ENCODE data around the gene HYKK.
A peak's percentile ranks its signal among the peaks of the same experiment; 100 is the strongest.
"Not testable (repeated sequence)": the region's sequence is repeated elsewhere in the genome, so short reads cannot be mapped to it uniquely, and the experiment has no call there.

HYKK gene

DNA sequence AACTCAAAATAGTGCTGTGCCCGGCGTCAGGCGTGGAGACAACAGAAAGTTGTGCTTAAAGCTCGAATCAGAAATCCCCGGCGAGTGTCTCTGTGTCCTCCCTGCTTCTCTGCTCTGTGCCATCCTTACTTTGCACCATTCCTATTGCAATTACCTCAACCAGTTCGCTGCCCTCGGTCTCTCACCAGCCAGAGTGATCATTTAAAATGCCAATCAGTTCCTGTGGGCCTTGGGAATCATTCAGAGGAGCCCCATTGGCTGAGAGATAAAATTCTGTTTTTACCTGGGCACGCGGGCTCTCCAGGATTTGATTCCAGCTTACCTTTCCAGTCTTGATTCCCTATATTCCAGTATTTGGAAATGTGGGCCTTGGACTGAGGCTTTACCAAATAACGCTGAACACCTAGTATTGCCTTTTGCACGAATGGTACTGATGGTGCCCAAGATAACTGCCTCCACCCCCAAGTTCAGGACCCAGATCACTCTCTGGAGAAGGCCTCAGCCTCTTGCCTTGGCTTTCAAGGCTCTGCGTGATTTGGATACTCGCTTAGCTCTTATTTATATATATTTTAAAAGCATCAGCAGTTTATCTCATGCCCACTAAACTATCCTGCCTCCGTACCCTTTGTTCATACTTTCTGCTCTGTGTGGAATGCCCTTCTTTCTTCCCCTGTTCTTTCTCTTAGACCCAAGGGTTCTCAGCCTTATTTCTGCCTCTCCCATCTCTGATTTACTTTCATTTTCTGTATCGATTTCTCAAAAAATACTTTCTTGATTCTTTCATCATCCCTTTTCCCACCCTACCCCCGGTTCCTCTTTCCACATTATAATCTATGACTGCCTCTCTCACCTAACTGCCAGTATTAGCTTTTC is 33.7 kb downstream of the HYKK start:
- DNase-seq = no peak

DNA sequence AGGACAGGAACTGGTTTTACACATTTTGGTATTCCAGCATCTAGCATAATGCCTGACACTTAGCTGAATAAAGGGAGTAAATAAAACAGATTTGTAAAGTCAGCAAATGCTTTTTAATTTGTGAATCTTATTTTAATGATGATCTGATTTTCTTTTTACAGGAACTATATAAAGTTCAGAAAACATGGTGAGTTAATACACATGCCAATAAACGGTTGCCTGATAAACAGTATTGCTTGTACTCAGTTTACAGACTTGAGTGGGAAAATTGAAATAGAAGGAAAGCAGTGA is 34.3 kb downstream of the HYKK start:
- no peak for DNase-seq

DNA sequence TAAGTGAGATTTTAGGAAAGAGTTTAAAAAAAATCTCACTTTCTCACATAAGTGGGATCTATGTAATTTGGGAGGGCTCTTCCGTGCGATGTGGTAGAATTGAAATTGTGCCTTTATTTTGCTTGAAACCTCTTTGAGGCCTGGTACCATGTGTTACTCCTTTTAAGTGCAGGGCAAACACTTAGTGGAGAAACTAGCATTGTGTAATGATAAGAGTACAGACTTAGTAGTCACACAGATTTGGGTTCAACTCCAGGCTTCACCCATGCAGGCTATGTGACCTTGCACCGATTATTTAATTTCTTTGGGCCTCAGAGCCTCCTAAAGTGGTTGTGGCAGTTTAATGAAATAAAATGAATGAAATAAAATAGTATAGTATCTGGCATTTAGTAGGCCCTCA is 35.3 kb downstream of the HYKK start:
- no peak for DNase-seq

DNA sequence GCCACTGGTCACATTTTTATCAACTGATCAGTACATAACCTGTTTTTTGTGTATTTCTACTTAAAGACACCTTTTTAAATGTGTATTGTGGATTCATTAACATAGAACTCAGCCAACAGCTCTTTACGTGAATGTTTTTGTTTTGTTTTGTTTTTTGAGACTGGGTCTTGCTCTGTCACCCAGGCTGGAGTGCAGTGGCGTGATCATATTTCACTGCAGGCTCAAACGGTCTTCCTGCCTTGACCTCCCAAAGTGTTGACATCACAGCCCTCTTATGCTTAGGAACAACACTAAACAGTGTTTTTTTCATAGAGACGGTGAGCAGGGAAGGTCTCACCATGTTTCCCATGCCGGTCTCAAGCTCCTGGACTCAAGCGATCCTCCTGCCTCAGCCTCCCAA is 42.8 kb downstream of the HYKK start:
- no peak for DNase-seq

DNA sequence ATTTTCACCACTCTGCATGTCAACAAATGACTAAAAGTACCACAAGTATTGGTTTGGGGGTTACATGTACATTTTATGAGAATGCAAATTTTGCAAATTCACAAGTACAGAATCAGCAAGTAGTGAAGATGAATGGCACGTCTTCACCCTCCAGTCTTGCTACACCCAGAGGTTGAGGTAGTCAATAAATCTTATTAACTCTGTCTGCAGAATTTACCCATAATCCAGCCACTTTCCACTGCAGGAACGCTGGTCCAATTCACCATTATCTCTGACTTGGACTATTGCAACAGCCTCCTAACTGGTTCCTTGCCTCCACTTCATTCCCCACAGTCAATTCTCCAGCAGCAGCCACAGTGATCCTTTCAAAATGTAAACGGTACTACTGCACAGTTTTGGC is 43.4 kb downstream of the HYKK start:
- DNase-seq = no peak

DNA sequence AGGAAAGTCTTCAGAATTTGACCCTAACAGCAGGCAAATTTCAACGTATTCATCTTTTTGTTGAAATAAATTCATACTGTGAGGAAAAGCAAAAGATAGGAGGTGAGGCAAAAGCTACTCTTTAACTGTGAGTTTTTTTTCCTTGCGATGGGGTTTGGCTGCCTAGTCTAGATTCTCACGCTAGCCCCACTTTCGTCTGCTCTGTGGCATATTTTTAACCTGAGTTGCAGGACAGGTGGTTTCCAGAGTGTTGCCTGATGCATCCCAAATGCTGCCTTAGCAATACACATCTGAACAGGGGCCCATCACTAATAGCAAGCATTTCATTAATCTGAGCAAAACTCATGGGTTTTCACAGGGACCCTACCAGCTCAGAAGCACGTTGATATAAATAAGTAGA is 44.5 kb downstream of the HYKK start:
- DNase-seq = no peak

DNA sequence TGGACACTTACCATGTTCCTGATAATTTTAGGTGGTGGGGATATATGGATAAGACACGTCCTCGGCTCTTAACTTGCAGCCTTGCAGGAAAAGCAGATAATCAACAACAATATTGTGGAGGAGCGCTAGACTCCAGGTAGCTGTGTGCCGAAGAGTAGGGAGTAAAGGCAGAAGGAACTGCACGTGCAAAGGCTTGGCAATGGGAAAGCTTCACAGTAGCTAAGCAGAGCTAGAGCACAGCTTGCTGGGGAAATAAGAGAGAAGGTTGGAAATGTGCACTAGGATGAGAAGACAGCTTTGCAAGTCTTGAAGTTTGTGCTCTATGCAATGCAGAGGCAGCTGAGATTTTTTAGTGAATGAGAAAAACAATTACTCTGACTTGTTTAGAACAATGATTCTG is 45.2 kb downstream of the HYKK start:
- no peak for DNase-seq

DNA sequence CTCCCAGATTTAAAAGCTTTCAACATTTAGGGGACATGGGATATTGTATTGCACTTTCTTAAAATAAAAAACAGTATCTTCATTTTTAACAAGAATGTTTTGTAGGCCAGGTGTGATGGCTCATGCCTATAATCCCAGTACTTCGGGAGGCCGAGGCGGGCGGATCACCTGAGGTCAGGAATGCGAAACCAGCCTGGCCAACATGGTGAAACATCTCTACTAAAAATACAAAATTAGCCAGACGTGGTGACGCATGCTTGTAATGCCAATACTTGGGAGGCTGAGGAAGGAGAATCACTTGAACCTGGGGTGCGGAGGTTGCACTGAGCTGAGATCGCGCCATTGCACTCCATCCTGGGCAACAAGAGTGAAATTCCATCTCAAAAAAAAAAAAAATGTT is 52.8 kb downstream of the HYKK start:
- not testable (repeated sequence) for DNase-seq

DNA sequence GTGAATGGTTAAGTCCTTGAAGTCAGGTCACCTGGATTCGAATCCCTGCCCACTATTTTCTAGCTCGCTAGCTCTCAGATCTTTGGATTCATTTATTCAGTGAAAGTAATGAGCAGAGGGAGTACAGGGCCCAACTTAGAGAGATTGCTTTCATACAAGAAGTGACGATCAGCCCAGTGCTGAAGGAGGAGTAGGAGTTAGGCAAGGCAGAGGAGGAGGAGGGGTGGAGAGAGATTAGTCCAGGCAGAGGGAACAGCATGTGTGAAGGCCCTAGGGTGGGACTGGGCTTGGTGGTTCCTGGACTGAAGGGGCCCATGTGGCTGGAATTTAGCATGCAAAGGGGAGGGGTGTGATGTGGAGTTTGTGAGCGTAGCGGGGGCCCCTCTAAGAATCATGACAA is 54.1 kb downstream of the HYKK start:
- DNase-seq = no peak

DNA sequence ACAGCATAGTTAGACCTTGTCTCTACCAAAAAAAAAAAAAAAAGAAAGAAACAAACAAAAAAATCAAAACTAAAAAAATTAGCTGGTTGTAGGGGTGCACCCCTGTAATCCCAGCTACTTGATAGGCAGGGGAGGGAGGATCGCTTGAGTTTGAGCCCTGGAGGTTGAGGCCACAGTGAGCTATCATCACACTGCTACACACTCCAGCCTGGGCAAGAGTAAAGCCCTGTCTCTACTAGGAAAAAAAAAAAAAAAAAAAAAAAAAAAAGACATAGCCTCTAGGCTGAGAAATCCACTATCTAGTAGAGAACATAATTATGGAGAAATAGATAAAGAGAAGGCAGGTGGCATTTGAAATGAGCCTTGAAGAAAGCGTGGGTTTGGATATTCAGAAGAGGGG is 55.7 kb downstream of the HYKK start:
- DNase-seq = no peak

DNA sequence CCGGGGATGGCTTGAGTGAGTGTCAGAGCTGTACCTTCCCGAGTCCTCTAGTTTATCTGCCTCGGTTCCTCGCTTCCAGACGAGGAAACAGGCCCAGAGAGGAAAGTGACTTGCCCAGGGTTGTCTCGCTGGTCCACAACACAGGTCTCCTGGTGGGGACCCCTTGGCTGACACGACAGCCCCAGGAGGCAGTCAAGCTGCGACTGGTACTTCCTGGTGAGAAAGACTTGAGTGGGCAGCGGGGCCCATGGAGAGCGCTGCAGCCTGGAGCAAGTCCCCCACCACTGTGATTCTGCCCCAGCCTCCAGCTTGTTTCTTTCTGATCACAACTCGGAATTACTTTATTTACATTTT is 57.3 kb downstream of the HYKK start:
- DNase-seq = no peak

DNA sequence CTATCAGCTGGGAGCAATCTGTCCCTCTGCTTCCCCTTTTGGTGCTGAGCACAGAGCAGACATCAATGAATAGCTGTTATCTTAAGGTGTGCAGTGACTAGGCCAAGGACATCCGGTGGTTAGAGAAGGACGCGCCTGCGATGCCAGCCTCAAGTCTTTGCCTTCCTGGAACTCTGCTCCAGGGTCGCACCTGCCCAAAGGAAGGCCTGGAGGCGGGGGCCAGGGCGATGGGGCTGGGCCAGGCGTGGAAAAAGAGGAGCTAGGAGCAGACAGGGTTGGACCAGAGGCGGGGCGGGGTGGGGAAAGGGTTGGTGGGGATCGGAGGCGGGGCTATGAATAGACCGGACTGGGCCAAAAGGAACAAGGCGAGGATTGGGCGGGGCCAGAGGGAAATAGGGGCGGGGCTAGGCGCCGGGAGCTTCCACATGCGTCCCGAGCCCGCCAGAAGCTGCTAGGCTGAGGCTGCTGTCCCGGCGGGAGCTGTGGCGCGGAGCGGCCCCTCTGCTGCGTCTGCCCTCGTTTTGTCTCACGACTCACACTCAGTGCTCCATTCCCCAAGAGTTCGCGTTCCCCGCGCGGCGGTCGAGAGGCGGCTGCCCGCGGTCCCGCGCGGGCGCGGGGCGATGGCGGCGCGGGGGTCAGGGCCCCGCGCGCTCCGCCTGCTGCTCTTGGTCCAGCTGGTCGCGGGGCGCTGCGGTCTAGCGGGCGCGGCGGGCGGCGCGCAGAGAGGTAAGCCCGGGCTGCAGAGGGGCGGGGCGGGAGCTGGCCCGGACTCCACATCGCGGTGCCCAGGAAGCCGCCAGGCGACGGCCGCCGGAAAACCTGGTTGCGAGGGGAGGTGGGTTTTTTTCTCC is 57.9 kb downstream of the HYKK start, which contains the start of gene CHRNA5:
TSS of gene CHRNA5 (plus strand) at position 424 of the 854 bp plus-strand sequence. CDS start at position 624, 200 bp downstream.
- peak; percentile 69 for DNase-seq

DNA sequence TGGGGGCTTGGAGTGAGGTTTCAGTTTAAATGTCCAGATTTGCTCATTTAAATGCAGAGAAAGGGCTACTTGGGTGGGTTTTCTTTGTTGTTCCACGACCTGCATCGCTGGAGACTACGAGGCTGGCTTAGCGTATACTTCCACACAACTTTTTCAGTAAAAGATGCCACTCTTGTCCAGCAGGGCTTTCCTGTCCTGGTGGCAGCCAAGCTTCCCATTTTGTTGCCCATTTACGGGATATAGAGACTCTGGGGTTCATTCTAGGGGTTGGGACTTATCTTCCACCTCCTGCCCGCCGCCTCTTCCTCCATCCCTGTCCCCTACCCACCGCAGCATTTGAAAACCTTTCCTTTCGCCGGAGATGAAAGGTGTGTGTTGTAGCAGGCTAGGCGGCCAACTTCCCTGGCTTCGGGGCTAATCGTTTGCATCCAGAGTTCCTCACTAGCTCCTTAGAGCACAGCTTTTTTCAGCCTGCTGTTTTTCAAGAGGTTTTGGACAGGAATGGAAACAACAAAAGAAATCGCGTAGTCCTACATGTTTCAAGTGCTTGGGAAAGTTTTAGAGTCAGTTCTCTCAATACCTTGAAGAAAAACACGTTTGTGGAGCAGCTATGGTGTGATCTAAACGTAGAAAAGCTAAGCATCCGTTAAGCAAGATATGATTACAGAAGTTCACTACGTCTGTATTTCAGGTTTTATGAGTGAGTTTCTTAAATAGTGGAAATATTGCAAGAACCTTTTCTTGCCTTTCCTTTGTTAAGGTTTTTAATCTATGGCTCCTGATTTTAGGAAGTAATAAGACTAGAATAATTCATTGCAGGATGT is 58.8 kb downstream of the HYKK start:
- DNase-seq = no peak

DNA sequence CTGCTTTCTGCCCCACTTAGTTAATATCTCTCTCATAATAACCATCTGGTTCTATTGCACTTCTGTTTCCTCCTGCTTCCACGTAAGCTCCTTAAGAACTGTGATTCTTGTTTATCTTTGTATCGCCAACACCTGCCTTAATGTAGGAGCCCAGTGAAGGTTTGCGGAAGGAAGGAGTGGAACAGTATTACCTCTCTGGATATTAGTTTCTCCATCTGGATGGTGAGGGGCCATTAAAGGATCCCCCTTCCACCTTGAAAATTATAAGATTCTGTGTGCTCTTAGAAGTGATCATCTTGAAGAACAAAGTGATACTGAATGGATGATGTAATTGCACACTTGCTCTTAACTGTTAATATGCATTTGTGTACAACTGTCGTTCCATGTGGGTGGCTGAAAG is 60.2 kb downstream of the HYKK start:
- peak; percentile 92 for DNase-seq

DNA sequence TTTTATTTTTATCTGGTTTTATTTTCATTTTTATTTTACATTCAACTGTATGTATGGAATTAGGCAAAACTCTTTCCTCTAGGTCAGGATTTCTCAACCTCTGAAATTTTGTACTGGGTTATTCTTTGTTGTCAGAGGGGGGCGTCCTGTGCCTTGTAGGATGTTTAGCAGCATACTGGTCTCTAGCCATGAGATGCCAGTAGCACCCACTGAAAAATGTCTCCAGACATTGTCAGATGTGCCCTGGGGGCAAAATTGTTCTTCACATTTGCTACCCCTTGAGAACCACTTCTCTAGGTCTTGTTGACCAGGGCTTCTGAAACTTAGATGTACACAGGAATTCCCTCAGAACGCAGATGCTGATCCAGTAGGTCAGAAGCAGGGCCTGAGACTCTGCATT is 63.3 kb downstream of the HYKK start:
- no peak for DNase-seq

DNA sequence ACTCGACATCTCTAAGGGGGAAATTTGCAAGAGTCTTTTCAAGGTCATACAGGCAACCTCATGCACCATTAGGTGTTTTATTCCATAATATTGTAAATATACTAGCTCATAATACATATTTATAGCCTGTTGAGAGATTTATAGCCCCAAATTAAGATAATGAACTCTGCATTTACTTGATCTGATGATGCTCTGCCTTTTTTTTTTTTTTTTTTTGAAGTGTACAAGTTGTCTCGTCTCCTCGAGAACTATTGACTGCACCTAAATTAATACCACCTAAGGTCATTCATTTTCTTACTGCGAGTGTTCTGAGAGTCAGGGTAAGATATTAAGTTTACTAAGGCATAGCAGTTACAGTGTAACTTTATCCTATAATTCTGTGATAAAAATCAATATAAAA is 64.0 kb downstream of the HYKK start:
- DNase-seq = no peak

DNA sequence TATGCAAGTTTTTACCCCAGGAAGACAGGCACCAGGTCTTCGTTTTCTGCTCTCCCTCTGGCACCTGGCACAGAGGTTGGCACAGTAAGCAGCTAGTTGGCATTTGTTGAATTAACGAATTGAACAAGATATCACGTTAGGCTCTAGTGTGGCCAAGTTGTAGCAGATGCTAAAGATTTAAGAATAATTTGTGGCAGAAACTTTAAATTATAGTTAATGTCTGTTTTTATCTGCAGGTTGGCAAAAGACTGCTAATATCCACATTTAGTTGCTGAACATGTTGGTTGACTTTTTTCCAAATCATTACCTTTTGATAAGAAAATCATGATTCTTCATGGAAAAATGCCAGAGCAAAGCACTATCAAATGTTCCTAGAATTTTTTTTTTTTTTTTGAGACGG is 66.0 kb downstream of the HYKK start:
- no peak for DNase-seq

DNA sequence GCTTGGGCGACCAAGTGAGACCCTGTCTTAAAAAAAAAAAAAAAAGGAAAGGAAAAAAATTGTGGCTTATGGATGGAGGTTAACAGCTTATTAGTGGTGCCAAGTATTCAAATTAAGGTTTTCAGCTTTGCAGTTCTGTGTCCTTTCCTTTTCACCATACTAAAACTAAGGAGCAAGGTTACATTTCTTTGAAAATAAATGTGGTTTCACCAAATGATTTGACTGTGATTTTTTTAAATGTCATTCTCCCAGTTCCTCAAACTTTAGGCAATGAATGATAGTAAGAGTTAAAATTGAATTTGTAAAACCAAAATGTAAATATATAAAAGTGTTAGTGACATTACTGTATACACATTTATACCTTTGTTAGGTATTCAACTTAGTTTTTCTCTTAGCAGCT is 67.6 kb downstream of the HYKK start:
- no peak for DNase-seq

Data from NCI-H524 treated with DMSO at 0.1 percent for 48 hours (cell line).